ENCODE measurements around the gene BPIFB2.
"Not testable (repeated sequence)": the region's sequence is repeated elsewhere in the genome, so short reads cannot be mapped to it uniquely, and the experiment has no call there.

BPIFB2 gene

DNA sequence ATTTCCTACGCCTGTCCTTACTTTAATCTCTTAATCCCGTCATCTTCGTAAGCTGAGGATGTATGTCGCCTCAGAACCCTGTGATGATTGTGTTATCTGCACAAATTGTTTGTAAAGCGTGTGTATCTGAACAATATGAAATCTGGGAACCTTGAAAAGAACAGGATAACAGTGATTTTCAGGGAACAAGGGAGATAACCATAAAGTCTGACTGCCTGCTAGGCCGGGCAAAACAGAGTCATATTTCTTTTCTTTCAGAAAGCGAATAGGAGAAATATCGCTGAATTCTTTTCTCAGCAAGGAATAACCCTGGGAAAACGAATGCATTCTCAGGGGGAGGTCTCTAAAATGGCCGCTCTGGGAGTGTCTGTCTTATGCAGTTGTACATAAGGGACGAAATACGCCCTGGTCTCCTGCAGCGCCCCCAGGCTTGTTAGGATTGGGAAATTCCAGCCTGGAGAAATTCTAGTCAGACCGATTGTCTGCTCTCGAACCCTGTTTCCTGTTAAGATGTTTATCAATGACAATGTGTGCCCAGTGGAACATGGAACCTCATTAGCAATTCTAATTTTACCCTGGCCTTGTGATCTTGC lies 37.7 kb downstream of the BPIFB2 start:
- not testable (repeated sequence) for DNase-seq

DNA sequence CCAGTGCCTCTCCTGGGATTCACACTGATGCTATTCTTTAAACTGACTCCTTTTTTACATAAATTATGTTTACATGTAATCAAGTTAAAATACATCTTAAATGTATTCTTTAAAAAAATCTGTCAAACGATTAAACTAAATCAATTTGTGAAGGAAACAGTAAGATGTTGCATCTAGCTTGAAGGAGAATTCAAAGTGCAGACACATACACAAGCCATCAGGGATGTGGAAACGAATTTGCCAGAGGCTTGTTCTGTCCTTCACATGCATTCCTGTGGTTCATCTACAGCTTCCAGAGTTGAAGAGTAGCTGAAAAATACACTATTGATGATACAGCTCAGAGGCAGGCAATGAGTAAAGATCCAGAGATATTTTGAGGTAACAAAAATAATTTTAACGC lies 38.9 kb downstream of the BPIFB2 start:
- DNase-seq, result no peak

DNA sequence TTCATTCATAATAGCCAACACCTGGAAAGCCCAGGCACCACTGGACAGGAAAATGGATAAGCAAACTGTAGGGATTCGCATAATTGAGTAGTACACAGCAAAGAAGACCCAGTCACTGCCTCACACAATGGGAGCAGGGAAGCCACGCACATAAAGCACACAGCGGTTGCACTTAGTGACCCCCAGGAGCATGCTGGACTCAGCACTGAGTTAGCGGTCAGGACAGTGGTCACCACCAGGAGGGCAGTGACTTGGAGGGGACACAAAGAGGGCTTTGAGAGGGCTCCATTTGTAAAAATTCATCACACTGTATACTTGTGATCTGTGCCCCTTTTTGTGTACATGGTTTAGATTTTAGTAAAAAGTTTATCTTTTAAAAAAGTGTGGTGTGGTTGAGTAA lies 43.8 kb downstream of the BPIFB2 start:
- no peak for DNase-seq

DNA sequence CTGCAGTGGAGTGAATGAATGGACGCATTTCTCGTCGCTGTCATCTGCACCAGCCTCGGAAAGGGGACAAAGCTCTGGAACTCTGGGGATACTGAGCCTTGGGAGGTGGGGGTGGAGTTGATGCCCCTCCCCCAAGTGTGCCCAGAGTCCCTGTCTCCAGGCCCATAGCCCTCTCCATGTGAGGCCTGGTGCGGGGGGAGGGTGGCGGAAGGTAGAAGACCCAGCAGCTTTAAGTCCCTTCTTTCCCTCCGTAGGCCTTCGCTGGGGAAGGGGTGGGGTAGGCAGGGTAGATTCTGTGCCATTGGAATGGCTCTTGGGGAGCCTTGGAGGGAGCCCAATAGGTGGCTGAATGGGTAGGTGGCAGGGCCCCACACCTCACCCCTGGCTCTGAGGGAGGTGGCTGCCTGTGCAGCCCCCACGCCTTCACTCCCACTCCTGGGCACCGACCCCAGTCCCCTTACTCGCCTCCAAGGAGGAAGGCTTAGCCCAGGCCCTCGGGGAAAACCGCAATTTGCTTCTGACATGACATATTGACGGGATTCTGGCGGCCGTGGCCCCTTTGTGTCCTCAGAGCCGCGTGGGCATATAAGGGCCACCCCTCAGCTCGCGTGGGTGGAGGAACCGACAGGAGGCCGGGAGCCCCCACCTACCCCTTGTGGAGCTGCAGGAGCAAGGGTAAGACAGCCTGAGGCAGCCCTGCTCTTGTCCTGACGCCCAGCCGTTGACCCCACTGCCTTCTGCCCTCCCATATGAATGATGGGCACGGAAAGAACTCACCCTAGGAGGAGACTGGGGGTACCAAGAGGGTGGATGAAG lies 46.0 kb downstream of the BPIFB2 start, which contains the start of gene BPIFB3:
Gene BPIFB3 (plus strand): TSS at position 613 of the 816 bp plus-strand sequence. CDS start 1,533 bp downstream, outside the sequence.
- no peak for DNase-seq

DNA sequence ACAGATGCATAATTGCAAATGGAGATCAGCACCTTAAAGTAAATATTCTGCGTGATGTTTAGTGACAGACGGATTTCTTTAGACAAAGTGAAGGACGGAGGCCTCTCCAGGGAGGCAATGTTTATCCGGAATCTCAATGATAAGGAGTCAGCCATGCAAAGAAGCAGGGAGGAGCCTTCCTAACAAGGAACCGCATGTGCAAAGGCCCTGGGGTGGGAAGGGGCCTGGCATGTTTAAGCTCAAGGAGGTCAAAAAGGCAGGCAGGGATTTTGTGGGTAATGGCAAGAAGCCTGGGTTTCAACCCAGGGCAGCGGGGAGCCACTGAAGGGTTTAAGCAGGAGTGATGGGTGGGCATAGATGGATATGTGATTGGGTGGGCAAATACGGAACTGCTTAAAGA lies 46.9 kb downstream of the BPIFB2 start:
- no peak for DNase-seq

DNA sequence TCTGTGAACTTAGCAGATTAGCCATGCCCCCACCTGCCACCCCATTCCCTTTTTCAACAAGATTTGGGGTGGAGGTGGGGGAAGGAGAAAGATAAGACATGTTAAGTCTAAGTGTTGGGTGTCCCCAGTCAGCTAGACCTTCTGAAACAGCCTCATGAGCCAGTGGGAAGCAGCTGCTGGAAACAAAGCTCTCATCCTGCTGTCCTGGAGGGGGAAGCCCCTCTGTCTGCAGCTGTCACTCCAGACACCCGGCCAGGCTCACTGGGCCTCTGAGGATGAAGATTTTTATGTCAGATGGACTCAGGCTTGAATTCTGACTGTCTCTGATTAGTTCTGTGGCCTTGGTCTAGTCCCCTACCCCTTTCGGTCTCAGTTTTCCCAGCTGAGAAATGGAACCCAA lies 47.3 kb downstream of the BPIFB2 start:
- no peak for DNase-seq

DNA sequence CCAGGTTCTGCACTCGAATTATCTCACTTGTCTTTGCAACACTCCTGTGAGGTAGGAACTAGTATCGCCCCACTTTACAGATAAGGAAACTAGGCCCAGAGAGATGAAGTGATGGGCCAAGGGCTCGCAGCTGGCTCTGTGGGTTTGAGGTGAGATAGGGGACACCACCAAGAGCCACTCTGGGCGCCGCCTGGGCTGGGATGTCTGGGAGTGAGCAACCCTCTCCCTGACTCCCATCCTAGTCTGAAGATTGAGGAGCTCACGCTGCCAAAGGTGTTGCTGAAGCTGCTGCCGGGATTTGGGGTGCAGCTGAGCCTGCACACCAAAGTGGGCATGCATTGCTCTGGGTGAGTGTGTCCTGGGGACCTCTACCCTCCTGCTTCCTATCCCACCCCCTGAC lies 51.6 kb downstream of the BPIFB2 start:
- DNase-seq, result no peak

DNA sequence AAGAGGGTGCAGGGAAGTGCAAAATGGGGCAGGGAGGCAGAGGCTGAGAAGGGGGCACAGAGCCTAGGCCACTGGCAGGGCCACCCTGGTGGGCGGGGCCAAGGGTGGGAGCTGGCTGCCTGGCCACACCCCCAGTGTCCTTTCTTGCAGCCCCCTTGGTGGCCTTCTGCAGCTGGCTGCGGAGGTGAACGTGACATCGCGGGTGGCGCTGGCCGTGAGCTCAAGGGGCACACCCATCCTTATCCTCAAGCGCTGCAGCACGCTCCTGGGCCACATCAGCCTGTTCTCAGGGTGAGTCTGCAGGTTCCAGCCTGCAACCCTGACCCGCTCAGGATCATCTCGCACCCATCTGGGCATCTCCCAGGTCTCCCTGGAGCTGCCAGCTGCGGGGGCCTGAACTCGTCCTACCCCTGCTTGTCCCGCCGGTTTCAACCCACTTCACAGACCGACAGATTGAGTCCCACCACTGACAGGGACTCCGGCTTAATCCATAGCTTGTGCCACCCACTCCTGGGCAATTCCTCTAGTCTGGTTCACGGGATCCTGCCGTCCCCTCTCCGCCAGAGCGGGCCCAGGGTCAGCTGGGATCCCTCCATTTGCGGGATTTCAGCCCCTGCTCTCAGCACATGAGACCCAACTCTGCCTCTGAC lies 52.4 kb downstream of the BPIFB2 start:
- no peak for DNase-seq

DNA sequence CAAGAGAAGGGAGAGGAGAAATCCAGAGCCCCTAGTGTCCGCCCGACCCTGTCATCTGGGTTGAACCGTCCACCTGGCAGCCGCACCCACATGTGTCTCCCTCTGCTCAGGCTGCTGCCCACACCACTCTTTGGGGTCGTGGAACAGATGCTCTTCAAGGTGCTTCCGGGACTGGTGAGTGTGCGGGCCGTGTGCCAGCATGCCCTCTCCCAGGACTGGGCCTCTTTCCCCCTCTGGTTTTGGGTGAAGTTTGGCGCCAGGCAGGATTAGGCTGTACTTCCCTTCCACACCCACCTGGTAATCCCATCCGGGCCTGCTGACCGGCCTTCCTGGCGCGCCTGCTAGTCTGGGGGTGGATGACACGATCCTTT lies 54.1 kb downstream of the BPIFB2 start:
- no peak for DNase-seq

DNA sequence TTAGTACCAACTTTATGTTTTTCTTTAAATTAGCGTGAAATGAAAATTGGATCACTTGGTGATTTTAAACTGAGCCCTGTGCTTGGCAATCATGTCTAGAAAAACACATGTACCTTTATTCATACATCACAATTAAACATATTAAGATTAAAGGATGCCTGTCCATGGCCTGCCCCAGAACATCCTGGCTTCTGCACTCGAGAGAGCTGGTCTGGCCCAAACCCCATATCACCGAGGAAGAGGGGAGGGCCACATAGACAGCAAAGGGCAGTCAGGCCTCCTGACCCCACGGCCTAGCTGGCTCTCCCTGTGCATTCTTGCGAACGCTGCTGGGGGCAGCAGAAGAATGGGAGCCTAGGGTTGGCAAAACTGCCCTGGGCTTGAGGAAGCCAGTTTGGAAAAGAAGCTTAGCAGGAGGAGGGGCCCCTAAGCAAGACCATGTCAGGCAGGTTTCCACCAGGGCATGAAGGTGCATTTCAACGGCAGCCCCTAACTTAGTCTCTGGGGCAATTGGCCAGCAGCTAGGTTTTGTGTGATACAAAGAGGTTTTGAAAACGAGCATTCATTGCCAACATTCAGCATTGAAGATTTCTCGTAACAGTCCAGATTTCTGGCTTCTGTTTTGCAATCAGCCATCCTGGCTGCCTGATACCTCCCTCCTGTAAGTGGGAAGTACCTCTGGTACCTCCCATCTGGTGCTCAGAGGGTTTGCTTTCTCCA lies 54.8 kb downstream of the BPIFB2 start:
- DNase-seq, result no peak

DNA sequence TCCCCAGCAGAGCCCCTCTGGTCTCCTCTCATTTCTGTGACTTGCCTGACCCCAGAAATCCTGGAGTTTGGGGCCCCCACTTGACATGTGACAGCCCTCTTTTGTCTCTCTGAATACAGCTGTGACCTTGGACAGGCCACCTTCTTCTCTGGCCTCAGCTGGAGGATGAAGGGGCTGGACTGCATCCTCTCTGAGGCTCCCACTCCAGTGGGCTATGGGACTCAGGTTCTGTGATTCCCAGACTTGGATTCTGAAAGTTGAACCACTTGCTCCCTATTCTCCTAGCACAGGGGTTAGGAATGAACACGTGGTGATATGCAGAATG lies 55.3 kb downstream of the BPIFB2 start:
- DNase-seq, result no peak

DNA sequence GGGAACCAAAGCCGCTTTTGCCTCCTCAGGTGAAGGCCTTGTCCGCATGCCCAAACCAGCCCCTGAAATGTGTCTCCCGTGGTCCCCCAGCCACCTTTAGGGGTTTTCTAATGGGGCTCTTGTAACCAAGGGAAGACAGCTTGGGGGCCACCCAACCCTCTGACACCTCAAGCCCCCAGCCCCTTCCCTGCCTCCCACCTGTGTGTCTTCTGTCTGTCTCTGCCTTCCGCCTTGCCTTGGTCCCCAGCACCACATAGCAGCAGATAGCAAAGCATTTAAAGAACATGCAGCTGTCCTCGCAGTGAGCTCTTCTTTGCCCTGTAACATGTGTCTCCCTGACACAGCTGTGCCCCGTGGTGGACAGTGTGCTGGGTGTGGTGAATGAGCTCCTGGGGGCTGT lies 55.8 kb downstream of the BPIFB2 start:
- no peak for DNase-seq

DNA sequence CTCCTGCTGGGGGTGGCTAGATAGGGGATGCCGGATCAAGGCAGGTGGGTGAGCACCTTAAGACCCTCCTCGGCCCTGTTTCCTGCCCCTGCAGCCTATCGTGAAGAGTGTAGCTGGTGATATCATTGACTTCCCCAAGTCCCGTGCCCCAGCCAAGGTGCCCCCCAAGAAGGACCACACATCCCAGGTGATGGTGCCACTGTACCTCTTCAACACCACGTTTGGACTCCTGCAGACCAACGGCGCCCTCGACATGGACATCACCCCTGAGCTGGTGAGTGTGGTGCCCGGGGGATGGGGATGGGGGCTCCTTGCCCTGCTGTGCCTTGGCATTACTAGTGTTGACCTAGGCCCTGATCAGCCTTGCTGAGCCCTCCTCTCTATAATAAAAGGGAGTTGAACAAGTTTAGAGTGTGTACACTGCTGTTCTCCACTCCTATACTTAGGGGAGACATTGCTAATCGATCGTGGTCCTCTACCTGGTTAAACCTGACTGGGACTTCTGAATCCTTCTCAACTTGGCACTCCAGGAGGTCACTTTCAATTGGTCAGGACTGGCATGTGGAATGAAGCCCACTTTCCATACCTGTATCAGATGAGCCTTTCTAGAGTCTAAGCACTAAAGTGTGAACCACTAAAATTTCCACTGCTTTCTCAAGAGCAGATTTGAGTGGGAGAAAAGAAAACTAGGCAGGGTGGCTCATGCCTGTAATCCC lies 57.2 kb downstream of the BPIFB2 start:
- no peak for DNase-seq

DNA sequence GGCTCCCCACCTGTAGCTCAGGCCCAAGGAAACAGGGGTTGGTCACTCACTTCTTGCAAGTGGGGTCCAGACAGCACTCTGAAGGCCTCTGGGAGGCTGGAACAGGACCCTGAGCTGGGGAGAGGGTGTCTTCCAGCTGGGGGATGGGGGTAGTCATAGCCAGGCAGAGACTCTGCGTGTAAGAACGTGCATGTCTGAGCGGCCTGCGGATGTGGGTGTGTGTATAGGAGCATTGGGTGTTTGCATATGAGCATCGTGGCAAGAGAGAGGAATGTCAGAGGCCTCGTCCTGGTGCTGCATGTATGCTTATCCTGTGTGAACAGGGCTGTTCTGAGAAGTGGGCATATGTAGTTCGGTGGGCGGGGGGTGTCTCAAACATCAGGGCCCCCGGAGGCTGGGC lies 58.3 kb downstream of the BPIFB2 start:
- DNase-seq, result no peak

DNA sequence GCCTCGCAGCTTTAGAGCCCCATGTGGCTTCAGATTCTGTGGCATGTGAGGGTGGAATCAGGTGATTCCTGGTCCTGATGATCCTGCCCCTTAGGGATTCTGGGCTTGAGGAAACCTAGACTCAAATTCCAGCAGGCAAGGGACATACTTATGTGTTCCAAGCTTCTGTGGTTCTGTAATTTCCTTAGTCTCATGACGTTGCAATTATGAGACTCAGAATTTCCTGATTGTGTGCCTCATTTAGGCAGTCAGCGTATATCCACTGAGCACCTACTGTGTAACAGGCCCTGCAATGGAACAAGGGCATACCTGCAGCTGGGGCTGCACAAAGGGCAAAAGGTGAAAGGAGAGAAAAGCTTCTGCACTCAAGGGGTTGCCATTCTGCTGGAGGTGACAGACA lies 60.3 kb downstream of the BPIFB2 start:
- DNase-seq, result no peak

DNA sequence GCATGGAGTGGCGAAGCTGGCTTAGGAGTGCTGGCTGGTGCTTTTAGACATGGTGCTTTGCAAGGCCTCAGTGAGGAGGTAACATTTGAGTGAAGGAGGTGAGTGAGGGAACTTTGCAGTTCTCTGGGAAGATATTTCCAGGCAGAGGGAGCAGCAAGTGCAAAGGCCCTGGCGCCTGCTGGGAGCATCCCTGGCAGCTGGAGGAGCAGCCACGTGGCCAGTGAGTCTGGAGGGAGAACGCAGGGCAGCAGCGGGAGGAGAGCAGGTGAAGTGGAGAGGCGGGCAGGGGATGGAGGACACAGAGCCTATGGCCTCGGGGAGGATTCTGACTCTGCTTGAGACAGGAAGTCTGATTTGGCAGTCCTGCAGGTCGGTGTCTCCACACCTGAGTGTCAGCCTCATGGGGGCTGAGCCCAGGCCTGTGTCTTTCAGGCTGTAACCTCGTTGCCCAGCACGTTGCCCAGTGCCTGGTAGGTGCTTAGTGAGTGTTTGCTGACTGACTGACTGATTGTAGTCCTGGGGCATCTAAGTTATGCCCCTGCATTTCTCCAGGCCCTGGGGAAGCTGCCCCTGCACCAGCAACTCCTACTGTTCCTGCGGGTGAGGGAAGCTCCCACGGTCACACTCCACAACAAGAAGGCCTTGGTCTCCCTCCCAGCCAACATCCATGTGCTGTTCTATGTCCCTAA lies 60.9 kb downstream of the BPIFB2 start:
- DNase-seq, result no peak

DNA sequence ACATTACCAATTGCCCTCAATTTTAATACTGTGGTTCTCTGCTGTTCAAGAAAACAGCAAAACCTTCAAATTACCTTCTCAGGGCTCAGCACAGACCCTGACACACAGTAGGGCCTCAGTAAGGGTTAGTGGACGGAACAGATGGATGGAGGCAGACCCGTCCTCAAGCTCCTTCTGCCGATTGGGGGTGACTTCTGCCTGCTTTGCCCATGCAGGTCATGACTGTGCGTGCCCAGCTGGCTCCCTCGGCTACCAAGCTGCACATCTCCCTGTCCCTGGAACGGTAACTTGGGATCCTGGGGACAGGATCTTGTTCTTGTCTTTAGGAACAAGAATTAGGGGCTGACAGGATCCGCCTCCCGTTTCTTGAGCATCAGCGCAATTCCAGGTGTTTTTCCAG lies 62.2 kb downstream of the BPIFB2 start:
- no peak for DNase-seq

DNA sequence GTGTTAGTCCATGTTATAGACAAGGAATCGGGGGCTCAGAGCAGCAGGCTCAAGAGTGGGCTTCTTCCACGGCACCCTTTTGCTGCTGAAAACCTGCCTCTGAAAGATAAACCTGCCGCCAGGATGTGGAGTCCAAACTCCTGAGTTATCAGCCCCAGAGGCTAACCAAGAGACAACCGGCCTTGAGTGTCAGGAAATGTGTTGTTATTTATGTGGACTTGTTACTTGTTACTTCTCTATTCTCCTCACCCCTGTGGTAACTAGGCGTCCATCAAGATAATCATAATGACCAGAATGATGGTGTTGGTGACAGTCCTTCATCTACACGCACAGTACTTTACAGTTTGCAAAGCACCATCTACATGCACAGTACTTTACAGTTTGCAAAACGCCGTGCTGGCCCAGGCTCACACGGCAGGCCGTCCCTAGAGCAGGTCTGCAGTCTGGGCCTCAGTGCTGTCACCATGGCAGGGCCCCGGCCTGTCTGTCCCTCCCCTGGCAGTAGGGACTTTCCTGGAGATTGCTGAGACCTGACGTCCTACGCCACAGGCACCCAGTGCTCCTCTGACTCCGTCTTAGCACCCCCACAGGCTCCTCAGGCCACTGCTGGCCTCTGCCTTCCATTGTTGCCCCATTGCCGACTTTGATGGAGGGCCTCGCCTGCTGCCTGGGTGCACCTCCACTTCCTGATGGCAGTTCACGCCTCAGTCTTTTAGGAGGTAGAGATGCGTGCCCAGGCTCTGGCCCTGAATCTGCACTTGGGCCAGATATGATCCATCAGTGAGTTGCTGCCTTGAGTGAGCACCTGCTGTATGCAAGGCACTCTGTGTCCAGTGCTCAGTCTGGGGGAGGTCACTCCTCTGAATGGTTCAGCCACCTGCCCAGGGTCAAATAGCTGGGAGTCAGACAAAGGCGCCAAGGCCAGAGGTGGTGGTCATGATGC lies 62.9 kb downstream of the BPIFB2 start:
- DNase-seq, result no peak

DNA sequence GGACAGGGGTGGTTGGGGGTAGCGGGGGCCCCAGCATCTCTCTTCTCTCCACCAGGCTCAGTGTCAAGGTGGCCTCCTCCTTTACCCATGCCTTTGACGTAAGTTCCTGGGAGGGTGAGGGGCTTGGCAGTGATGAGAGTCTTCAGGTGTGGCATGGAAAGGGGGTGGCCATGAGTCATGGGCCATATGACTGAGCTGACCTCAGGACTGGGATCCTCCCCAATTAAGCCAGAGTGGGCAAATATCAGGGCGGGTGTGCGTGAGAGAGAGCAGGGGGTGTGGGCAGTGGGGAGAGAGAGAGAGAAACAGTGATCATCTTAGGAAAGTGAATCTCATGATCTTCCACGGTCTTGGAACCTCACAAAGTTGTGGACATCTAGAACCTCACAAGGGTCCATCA lies 63.7 kb downstream of the BPIFB2 start:
- DNase-seq, result no peak

DNA sequence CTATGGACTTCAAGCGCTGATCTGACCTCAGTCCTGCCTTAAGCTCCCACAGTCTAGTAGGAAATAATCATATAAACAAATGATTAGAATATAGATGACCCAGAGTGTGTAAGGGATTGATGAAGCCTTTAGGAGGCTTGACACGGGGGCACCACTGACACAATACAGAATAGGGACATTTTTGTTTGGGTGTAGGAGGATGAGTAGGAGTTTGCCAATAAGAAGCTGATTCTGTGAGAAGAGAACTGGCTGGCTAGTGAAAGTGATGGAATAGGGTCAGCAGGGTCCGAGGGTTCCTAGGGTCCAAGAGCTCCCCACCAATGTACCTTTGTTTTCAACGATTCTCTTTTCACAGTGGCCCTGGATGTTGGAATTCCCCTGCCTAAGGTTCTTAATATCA lies 64.9 kb downstream of the BPIFB2 start:
- DNase-seq, result no peak

DNA sequence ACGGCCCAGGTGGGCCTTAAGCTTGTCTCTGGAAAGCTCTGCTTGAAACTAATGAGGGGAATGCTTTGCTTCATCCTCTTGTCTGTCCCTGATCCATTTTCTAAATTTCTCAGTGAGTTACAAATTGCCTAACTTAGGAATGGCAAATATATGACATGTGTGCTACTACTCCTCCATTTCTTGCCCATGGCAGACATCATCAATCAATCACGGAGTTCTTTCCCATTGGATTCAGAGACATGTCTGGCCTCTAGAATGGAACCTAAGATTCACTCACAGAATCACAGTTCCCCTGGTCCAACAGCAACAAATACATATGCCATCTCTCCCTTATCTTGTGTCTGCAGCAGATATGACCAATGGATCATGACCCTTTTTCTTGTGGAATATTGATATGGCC lies 65.3 kb downstream of the BPIFB2 start:
- DNase-seq, result no peak
